Suprapubic skin (tissue), 4 donors: ENCODE measurements around the gene TUBA4B.

Source experiments
- EP300 ChIP-seq: sonication (generic); formaldehyde crosslinking; IDR thresholded peaks from one replicate; pipeline ENCODE4 v1.6.1; 2017; ENCODE audit warnings: antibody characterized with exemption
- POLR2AphosphoS5 ChIP-seq, 3 donors: sonication (generic); formaldehyde crosslinking; IDR thresholded peaks; one replicate each; pipeline ENCODE4 v1.6.1; 2017; ENCODE audit warnings: antibody characterized with exemption in 3 of 3
- TF ChIP-seq, protein P1 (sequence below), 2 donors: fragments of 200-600 bp in 1 of 2; fragments of 450-650 bp in 1 of 2; sonication (generic) in 1 of 2; IDR thresholded peaks; one replicate each; pipeline ENCODE4 v1.5.1; 2016 to 2019; ENCODE audit warnings: antibody characterized with exemption in 2 of 2, mild to moderate bottlenecking in 1 of 2, moderate library complexity in 1 of 2

DNA sequence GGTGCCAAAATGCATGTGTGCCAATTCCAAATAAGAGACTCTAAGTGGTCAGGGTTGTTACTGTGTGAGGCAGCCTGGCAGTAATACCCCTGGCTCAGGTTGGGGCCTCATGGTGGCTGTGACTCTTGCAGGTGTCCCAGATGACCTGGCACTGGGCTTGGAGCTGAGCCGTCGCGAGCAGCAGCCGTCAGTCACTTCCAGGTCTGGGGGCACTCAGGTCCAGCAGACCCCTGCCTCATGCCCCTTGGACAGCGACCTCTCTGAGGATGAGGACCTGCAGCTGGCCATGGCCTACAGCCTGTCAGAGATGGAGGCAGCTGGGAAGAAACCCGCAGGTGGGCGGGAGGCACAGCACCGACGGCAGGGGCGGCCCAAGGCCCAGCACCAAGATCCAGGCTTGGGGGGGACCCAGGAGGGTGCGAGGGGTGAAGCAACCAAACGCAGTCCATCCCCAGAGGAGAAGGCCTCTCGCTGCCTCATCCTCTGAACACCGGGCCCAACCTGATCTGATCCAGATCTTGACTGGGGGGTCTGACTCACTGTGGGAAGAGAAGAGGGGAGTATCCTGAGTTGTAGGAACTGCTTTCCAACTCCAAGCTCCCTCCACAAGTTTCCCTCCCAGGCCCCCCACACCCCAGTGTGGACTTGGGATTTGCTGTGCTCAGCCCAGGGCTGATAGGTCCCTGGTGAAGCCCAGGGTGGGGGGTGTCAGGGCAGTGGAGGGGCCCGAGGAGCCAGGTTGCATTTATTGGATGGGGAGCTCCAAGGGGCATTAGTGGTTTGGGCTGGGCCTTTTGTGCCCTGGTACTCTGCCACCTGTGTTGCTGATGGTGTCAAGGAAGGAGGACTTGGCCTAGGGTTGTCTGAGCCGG is 31.7 kb downstream of the TUBA4B start:
- TF ChIP-seq, protein P1, sequence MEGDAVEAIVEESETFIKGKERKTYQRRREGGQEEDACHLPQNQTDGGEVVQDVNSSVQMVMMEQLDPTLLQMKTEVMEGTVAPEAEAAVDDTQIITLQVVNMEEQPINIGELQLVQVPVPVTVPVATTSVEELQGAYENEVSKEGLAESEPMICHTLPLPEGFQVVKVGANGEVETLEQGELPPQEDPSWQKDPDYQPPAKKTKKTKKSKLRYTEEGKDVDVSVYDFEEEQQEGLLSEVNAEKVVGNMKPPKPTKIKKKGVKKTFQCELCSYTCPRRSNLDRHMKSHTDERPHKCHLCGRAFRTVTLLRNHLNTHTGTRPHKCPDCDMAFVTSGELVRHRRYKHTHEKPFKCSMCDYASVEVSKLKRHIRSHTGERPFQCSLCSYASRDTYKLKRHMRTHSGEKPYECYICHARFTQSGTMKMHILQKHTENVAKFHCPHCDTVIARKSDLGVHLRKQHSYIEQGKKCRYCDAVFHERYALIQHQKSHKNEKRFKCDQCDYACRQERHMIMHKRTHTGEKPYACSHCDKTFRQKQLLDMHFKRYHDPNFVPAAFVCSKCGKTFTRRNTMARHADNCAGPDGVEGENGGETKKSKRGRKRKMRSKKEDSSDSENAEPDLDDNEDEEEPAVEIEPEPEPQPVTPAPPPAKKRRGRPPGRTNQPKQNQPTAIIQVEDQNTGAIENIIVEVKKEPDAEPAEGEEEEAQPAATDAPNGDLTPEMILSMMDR (IDR thresholded peaks at IDR 0.05), result no peak
- TF ChIP-seq EP300 (no peak), POLR2AphosphoS5 (IDR thresholded peaks at IDR 0.05) (no peak)
